GM10266 (cell line): ENCODE data around the gene MMD2.
"Not testable (repeated sequence)": the region's sequence is repeated elsewhere in the genome, so short reads cannot be mapped to it uniquely, and the experiment has no call there.

Experiments
- DNase-seq: peaks from one replicate; pipeline ENCODE4 v3.0.0; 2012; ENCODE audit errors: extremely low spot score
- CTCF ChIP-seq: IDR thresholded peaks from 2 replicates; pipeline ENCODE4 v1.5.1; 2012; ENCODE audit warnings: mild to moderate bottlenecking, low read depth; ENCODE audit not compliant: control insufficient read depth, insufficient read depth; ENCODE audit errors: missing control alignments

Gene MMD2

DNA sequence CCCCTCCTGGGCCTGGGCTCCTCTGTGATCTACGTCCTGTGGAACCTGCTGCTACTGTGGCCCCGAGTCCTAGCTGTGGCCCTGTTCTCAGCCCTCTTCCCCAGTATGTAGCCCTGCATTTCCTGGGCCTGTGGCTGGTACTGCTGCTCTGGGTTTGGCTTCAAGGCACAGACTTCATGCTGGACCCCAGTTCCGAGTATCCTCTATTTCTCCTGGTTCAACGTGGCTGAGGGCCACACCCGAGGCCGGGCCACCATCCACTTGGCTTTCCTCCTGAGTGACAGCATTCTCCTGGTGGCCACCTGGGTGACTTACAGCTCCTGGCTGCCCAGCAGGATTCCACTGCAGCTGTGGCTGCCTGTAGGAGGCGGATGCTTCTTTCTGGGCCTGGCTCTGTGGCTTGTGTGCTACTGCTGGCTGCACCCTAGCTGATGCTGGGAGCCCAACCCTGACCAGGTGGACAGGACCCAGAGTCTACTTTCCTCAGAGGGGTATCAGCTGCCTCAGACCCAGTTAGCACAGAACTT lies 37.8 kb upstream of the MMD2 start:
- no peak for TF ChIP-seq CTCF
- no peak for DNase-seq

- DNase-seq = no peak
- no peak for TF ChIP-seq CTCF
Measured at GRCh38 chr7:4995429-4995969, 36.5 kb upstream of the MMD2 start.

DNA sequence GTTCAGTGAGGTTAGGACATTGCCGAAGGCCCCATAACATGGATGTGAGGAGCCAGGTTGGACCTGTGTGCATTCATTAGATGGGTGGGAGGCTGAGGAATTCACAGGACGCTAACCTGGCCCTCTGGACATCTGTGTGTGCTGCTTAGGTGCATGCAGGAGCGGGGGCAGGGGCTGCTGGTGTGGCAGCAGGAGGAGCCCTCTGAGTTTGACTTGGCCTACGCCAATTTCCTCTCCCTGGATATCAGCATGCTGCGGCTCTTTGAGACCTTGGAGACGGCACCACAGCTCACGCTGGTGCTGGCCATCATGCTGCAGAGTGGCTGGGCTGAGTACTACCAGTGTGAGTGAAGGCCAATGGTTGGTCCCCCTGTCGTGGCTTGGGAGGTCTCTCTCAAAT lies 34.5 kb upstream of the MMD2 start:
- DNase-seq = no peak
- TF ChIP-seq CTCF = no peak

GRCh38 chr7:4982741-4983140 lies 23.8 kb upstream of the MMD2 start:
- DNase-seq = not testable (repeated sequence)

- DNase-seq = not testable (repeated sequence)
Measured at GRCh38 chr7:4981295-4981890, 22.4 kb upstream of the MMD2 start.

DNA sequence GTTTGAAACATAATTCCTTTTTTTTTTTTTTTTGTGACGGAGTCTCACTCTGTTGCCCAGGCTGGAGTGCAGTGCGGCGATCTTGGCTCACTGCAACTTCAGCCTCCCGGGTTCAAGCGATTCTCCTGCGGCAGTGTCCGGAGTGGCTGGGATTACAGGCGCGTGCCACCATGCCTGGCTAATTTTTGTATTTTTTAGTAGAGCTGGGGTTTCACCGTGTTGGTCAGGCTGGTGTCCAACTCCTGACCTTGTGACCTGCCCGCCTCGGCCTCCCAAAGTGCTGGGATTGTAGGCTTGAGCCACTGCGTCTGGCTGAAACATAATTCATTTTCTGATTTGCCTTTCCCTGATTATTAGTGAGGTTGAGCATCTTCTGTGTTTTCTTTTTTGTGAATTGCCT lies 16.6 kb upstream of the MMD2 start:
- not testable (repeated sequence) for DNase-seq

GRCh38 chr7:4973728-4974198 lies 14.8 kb upstream of the MMD2 start:
- TF ChIP-seq CTCF = peak; percentile 80
- peak; percentile 88 for DNase-seq

GRCh38 chr7:4972446-4972845 lies 13.5 kb upstream of the MMD2 start:
- not testable (repeated sequence) for DNase-seq

- no peak for DNase-seq
- TF ChIP-seq CTCF = no peak
Measured at GRCh38 chr7:4965295-4966022, 6.5 kb upstream of the MMD2 start.
